HG03469 (cell line): Measurements from ENCODE around the gene PHYH.

Experiments used
- ATAC-seq: cut with Tn5 transposase; IDR thresholded peaks from one replicate; pipeline ENCODE4 v1.9.1; 2021; ENCODE audit warnings: mild to moderate bottlenecking, moderate library complexity, moderate number of reproducible peaks; ENCODE audit not compliant: unreplicated experiment

The PHYH gene

DNA sequence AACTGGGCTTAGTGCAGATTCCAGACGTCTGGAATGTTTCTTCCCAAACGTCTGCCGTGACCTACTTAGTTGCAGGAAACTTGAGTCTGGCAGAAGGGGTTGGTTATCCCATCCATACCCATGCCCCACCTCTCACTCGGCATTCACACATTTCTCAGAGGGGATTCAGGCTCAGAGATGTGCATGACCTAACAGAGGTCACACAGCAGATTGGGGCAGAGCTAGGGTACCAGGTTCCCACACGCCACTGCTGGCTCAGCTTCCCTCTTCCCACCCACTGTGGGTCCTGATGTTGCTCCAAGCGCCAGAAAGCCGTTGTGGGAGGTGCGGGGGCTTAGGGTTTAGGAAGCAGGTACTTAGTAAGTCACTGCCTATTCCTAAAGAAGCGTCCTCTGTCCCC, 68.7 kb downstream of the PHYH start:
- ATAC-seq = no peak
